AG04449 (cell line): ENCODE measurements around the gene EPB41L4A.
"Not testable (repeated sequence)": the region's sequence is repeated elsewhere in the genome, so short reads cannot be mapped to it uniquely, and the experiment has no call there.

Experiments
- CTCF ChIA-PET: fragments of 350-600 bp; formaldehyde crosslinking; extraction: SDS; loops from one replicate; lab custom pipeline; 2021; ENCODE audit warnings: antibody characterized with exemption; lab: Yijun Ruan, JAX
- POLR2A ChIA-PET: fragments of 400-600, 350-600 bp; formaldehyde crosslinking; extraction: SDS; loops from one replicate; lab custom pipeline; 2020; ENCODE audit warnings: antibody characterized with exemption, inconsistent platforms; lab: Yijun Ruan, JAX
- DNase-seq: peaks from one replicate; pipeline ENCODE4 v3.0.0-alpha.2; 2010; ENCODE audit warnings: low read depth, low spot score
- H3K4me3 ChIP-seq: 2 replicates; pipeline ENCODE4 v1.5.1; 2011; ENCODE audit warnings: low read depth, mild to moderate bottlenecking, control low read depth, low read length
- TF ChIP-seq, protein P1 (sequence below): IDR thresholded peaks from one replicate; pipeline ENCODE4 v1.5.1; 2011; ENCODE audit warnings: mild to moderate bottlenecking, moderate library complexity, low read length, control low read depth, inconsistent platforms; ENCODE audit not compliant: insufficient read depth; ENCODE audit errors: missing control alignments

The EPB41L4A gene

DNA sequence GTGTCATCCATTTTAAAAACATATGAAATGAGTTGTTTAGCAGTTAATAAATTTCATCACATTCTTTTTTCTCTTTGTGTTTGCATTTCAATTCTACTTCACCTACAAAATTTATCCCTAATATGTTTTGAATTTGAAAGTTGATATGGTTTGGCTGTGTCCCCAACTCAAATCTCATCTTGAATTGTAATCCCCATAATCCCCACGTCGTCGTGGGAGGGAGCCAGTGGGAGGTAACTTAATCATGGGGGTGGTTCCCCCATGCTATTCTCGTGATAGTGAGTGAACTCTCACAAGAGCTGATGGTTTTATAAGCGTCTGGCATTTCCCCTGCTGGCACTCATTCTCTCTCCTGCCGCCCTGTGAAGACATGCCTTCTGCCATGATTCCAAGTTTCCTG lies 200.1 kb downstream of the EPB41L4A start:
- no peak overlapping the region for H3K4me3 ChIP-seq
- DNase-seq: no peak
- ChIA-PET CTCF (no interaction called here), POLR2A (no interaction called here)
- TF ChIP-seq, protein P1, sequence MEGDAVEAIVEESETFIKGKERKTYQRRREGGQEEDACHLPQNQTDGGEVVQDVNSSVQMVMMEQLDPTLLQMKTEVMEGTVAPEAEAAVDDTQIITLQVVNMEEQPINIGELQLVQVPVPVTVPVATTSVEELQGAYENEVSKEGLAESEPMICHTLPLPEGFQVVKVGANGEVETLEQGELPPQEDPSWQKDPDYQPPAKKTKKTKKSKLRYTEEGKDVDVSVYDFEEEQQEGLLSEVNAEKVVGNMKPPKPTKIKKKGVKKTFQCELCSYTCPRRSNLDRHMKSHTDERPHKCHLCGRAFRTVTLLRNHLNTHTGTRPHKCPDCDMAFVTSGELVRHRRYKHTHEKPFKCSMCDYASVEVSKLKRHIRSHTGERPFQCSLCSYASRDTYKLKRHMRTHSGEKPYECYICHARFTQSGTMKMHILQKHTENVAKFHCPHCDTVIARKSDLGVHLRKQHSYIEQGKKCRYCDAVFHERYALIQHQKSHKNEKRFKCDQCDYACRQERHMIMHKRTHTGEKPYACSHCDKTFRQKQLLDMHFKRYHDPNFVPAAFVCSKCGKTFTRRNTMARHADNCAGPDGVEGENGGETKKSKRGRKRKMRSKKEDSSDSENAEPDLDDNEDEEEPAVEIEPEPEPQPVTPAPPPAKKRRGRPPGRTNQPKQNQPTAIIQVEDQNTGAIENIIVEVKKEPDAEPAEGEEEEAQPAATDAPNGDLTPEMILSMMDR: no peak

GRCh38 chr5:112217843-112218579 lies 201.1 kb downstream of the EPB41L4A start:
- H3K4me3 ChIP-seq: no peak overlapping the region
- DNase-seq: no peak
- TF ChIP-seq, protein P1: no peak
- CTCF ChIA-PET: no interaction called here
- POLR2A ChIA-PET: no interaction called here

DNA sequence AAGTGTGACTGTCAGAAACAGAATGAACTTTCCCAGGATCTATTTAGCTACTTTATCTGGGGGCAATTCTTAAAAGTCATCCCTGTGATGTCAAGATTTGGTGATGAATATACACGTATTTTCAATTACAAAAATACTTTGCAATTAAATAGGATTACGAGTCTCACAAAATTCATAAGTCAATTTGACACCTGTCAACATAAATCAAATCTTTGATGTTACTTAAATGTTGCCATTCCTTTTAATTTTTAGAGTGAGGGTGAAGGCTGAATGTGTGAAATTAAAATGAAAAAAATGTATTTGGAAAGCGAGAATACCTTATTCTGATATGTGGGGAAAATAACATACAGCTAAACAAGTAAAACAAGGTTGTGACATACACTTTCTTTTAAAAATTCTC lies 202.9 kb downstream of the EPB41L4A start:
- no peak overlapping the region for H3K4me3 ChIP-seq
- no peak for DNase-seq
- CTCF ChIA-PET: interaction anchor here (0.7 to 1.0 kb wide), 2 partner anchors 8 to 11 kb away, joined by 3 read pairs; no protein-coding TSS in a partner anchor
- TF ChIP-seq, protein P1: no peak
- POLR2A ChIA-PET: no interaction called here

DNA sequence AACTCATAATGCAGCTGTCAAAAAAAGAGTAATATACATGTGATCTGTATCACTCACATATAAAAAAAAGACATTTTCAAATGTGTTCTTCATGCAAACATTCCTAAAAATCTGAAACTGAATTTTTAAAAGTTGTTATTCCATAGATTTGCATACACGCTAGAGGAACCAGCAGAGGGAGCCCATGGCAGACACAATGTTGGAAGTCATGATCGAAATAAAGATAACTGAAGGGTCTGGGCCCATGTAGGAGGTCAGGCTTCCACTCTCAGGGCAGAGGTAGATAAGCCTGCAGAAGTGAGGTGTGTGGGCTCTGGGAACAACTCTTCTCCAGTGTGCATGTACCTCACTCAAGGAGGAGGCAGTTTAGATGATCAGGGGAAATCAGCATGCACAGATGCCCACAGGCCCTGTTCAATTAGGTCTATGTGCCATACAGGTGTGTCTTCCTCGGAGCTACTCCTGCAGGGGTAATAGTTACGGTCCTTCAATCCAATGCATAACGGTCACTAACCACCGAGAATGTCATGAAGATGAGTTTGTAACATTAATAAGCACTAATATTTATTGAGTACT lies 208.6 kb downstream of the EPB41L4A start:
- no peak overlapping the region for H3K4me3 ChIP-seq
- ChIA-PET CTCF (interaction anchor here (0.7 to 2.5 kb wide), 7 partner anchors 9 to 928 kb away, joined by 3 to 12 read pairs (median 3); partner anchors contain the start of gene EPB41L4A), POLR2A (no interaction called here)
- TF ChIP-seq, protein P1: peak; percentile 44
- DNase-seq: no peak

DNA sequence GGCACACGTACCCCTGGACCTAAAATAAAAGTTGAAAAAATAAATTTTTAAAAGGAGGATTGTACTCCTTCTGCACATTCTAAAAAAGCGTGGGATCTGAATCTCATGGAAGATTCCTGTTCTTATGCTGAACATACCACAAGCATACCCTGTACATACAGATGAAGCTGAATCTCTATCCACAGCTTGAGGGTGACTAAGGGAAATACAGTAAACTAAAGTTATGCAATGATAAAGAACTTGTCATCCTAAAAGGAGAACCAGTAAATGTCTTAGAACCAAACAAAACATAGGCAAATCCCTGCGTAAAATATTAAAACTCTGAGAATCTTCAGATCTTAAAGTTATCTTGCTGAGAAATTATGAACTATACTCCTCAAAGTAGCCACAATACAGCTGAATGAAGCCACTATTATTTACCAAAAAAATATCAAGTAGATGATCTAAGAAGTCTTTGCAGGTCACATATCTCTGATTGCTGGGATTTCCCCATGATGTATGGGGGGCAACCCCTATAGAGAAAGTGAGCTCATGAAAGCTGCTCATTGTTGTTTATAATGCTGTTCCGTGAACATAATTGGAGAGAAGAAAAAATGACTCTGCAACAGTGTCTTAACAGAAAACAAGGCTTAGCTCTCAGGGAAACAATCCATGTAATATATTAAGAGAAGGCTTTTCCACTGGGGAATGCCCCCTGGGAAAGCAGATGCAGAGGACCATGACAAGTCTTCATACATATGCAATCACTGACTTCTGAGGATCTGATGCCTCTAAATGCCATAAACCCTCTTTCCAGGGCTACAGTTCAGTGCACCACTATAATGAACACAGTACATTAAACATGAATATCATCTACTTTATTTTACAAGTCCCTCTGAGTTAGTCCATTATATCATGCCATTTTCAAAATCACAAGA lies 210.1 kb downstream of the EPB41L4A start:
- H3K4me3 ChIP-seq: no peak overlapping the region
- ChIA-PET CTCF (interaction anchor here (1.3 kb wide), 1 partner anchor 211 kb away, joined by 5 read pairs; no protein-coding TSS in a partner anchor), POLR2A (no interaction called here)
- DNase-seq: no peak
- TF ChIP-seq, protein P1: no peak

DNA sequence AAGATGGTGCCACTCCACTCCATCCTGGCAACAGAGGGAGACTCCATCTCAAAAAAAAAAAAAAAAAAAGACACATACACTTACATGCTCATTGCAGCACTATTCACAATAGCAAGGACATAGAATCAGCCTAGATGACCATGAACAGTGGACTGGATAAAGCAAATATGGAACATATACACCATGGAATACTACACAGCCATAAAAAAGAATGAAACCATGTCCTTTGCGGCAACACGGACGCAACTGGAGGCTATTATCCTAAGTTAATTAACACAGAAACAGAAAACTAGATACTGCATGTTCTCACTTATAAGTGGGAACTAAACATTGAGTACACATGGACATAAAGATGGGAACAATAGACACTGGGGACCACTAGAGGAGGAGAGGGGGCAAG lies 210.9 kb downstream of the EPB41L4A start:
- POLR2A ChIA-PET, H3K4me3 ChIP-seq, DNase-seq: not testable (repeated sequence)
- CTCF ChIA-PET: interaction anchor here (1.3 kb wide), 1 partner anchor 212 kb away, joined by 5 read pairs; no protein-coding TSS in a partner anchor
